AG08396 (cell line): ENCODE results near the gene TUBA3E.
"Not testable (repeated sequence)": the region's sequence is repeated elsewhere in the genome, so short reads cannot be mapped to it uniquely, and the experiment has no call there.

Experiments
- DNase-seq: peaks from one replicate; pipeline ENCODE4 v3.0.0; 2012; ENCODE audit warnings: low spot score, mixed read lengths

Gene TUBA3E

GRCh38 chr2:130191319-130191718 lies 6.9 kb downstream of the TUBA3E start:
- DNase-seq, result not testable (repeated sequence)

DNA sequence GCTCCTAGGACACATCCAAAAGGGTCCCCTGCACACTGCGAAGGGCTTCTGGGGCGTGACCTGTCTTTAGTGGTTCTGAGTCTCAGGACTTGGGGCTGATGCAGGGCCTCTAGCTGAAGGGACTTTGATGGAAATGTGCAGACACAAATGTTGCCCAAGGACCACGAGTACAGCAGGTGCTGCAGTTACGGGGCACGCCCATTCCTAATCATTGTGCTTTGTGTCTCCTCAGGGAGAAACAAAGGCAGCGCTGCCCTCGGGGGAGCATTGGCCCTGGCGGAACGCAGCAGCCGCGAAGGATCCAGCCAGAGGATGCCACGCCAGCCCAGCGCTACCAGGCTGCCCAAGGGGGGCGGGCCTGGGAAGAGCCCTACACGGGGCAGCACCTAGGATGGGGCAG lies 8.0 kb downstream of the TUBA3E start:
- no peak for DNase-seq

GRCh38 chr2:130188958-130189357 lies 9.3 kb downstream of the TUBA3E start:
- DNase-seq, result not testable (repeated sequence)

DNA sequence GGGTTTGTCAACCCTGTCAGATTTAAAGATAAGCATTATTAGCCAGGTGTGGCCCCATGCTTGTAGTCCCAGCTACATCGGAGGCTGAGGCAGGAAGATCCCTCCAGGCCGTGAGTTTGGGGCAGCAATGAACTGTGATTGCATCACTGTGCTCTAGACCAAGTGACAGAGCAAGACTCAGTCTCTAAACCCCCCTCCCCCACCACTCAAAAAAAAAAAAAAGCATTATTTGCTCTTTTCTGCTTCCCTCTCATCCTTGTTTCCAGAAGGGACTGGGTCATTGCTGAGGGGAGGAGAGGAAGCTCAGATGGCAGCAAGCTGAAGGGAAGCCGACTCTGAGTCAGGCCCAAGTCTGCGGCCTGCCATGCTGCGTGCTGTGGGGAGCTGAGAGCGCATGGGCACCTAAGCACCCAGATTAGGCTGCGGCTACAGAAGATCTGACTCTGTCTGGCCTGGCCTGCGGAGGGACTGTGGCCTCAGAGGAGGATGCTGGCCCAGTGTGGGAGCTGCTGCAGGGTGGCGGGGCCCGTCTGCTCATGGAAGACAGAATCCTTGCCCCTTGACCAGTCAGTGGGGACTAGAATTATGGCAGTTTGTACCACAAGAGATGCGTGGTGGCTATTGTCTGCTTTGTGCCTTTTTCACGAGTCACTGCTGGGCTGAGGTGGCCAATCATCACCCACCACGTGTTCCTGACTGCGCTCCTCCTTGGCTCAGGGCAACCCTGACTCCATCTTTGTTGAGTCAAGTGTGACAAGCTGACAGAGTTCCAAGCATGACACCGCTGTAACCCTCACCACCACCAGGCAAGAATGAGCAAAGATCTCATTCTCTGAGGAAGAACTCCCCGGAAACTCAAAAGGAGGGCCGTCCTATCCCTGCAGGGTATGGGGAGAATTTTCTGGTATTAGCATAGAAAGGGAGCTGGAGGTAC lies 10.1 kb downstream of the TUBA3E start:
- not testable (repeated sequence) for DNase-seq

DNA sequence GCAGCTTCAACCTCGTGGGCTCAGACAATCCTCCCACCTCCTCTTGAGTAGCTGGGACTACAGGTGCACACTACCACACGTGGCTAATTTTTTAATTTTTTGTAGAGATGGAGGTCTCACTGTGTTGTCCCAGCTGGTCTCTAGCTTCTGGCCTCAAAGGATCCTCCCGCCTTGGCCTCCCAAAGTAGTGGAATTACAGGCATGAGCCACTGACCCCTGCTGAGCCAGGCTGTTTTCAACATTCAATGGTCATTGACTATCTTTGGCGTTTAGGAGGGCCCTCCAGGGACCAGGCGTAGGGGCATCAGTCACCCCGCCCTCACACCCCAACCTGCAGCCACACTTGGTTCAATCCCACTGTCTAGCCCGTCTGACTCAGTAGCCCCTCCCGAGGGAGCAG lies 11.0 kb downstream of the TUBA3E start:
- DNase-seq, result no peak

DNA sequence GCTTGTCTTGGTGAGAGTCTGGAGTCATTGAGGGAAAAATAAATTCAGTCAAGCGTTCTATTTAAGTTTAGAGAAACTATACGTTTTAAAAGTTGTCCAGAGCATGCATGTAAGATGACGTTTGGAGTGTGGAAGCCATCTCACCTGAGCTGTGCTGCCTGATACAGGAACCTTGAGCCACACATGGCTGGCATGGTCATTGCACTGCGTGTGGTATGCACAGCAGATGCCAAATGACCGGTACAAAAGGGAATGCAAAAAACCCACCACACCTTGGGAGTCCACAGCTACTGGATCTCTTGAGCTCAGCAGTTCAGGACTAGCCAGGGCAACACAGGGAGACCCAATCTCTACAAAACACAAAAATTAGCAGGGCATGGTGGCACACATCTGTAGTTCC lies 11.8 kb downstream of the TUBA3E start:
- DNase-seq, result no peak

DNA sequence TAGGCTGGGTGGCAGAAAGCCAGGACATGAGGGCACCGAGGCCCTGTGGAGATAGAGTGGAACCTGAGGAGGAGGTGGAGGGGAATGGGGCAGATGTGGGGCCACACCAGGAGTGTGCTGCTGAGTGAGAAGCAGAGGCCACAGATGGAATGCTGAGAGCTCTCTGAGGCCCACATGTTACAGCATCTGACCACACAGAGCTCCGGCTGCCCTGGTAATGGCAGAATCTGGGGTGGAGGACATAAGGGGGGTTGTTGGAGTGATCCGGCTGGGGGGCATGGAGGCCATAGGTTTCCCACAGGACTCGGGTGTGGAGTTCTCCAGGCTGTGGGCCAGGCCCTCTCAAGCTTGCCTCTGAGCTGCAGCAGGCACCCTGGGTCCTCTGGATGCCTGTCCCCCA lies 12.3 kb downstream of the TUBA3E start:
- no peak for DNase-seq

- DNase-seq, result no peak
Observed at GRCh38 chr2:130185436-130185835, 12.8 kb downstream of the TUBA3E start.

DNA sequence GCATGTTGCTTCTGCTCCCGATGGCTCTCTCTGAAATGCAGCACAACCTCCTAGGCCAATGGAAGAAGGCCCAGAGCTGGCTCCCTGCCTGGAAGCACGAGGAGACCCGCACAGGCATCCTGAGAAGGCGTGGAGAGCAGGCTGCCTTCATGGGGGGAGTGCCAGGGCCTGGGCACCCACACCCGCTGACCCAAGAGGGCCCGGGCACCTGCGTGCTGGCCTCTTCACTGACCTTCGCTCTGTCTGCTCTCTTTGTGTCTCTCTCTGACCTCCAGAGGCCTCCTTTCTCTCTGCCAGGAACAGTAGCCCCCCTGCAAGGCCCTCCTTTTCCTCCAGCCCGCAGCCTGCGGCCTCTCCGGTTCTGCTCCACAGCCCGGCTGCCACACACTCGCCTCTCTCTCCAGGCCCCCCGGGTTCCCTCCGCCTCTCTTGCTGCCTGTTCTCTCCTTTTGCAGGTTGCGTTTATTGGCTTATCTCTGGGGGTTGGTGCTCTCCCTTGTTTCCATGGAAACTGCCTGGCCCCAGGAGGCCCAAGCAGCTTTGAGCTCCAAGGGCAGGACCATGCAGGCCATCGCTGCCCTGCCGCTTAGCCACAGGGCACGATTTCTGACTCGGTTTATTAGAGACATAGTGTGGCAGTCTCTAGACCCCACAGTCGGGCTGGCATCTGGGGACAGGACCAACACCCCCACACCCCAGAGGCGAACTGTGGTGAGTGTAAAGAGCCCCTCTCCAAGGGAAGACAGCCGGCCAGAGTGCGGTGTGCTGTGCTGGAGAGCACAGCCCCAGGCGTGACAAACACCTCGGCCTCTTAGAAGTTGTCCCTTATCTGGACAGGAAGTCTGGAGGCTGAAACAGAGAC lies 14.5 kb downstream of the TUBA3E start:
- DNase-seq, result no peak

DNA sequence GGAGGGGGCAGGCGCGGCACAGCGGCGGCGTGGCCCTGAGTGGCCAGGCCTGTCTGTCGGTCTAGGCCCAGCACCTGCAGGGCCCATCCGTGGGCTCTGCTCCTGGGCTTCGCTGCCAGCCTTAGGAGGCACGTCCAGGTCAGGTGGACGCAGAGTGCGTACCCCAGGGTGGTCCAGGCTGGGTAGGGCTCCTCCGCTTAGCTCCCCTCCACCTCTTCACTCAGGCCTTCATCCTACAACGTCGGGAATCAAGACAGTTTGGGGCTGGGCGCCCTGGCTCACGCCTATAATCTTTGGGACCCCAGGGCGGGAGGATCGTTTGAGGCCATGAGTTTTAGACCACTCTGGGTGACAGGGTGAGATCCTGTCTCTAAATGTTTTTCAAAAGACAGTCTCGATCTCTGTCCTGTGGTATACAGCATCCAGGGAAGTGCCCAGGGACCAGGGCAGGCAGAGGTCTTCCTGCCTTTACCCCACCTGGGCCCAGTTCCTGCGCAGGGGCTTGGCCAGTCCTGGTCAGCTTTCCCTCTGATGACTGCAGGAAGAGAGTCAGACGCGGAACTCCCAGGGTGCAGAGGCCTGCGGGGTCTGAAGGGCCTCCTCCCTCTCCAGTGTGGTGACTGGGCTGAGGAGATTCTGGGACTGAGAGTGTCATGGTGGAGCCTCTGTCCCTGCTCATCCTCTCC lies 15.3 kb downstream of the TUBA3E start:
- DNase-seq, result not testable (repeated sequence)

- DNase-seq, result peak; percentile 94
Observed at GRCh38 chr2:130181880-130182682, 16.2 kb downstream of the TUBA3E start, which contains the start of gene MZT2B. MZT2B (plus strand) TSS chr2:130182262; CDS start chr2:130182283, 21 bp downstream.

DNA sequence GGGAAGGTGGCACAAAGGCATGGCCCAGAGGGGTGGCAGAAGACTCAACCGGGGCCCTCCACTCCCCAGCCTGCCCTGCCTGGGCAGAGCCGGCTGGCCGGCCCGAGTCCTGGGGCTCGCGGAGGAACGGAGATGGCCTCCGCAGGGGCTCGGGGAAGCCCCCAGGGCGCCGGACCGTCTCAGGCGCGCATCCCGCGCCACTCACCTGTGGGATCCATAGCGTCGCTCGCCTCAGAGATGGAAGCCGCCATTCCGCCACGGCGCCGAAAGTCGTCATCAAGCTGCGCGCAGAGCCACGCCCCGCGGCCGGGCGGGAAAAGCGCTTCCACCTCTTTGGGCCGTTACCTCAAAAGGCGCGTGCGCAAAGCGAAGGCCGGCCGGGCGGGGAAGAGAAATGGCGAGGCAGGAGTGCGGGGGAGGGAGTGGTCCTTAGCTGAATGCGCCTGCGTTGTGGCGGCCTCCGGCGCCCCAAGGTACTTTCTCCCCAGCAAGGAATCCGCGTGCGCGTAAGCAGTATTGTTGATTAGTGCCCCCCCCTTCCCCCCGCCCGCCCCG lies 16.8 kb downstream of the TUBA3E start, which contains the start of gene SMPD4:
TSS of gene SMPD4 (minus strand) at position 278 of the 555 bp plus-strand sequence. CDS start 5,010 bp downstream, outside the sequence.
- DNase-seq, result peak; percentile 96

DNA sequence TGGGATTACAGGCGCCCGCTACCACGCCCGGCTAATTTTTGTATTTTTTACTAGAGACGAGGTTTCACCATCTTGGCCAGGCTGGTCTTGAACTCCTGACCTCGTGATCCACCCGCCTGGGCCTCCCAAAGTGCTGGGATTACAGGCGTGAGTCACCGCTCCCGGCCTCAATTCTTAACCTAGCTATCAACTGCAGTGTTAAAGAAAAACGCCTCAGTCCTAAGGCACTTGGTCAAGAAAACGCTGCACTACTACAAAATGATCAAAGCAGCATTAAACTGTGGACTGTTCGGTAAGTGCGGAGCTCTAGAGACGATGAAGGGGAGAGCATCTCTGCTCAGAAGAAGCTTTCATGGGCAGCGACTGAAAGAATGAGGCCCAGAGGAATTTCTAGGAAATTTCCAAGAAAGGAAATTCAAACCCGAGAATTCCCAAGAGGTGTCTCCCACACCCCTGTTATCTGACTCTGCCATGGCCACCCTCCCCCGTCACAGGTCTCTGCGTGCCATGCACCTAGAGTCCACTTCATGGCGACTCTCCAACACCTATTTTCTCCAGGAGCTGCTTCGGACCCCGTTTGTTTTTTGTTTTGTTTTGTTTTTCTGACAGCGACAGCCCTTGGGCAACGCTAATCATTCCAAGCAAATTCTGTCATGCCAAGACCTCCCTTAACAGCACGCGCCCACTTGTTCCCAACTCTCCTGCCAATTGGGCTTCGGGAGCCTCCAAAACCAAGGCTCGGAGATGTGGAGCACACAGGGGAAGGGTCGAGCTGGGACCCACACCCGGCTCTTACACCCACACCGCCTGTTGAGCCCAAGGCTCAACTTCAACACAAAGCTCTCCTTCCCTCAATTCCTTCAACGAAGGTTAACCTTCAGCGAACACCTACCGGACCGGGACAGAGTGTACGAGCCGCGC lies 17.6 kb downstream of the TUBA3E start:
- not testable (repeated sequence) for DNase-seq

DNA sequence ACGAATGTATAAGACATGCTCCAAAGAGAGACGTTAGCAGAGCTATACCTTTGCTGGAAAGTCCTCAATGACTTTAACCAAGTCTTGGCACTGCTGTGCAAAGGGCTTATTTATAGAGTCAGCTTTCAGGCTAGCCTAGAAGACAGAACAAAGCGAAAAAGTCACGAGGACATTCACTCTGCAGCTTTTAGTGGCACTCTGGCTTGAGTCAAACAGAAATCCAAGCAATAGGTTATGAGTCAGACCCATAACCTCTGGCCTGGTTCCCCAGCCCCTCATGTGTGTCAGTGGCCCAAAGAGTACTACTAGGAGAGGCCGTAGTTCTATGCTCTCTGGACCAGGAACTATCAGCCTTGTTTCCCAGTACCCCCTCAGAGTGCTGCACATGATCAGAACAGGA lies 23.4 kb downstream of the TUBA3E start:
- DNase-seq, result not testable (repeated sequence)

- no peak for DNase-seq
Observed at GRCh38 chr2:130169896-130170295, 28.3 kb downstream of the TUBA3E start.

GRCh38 chr2:130169163-130169562 lies 29.1 kb downstream of the TUBA3E start:
- not testable (repeated sequence) for DNase-seq

- not testable (repeated sequence) for DNase-seq
Observed at GRCh38 chr2:130166611-130167010, 31.6 kb downstream of the TUBA3E start.

DNA sequence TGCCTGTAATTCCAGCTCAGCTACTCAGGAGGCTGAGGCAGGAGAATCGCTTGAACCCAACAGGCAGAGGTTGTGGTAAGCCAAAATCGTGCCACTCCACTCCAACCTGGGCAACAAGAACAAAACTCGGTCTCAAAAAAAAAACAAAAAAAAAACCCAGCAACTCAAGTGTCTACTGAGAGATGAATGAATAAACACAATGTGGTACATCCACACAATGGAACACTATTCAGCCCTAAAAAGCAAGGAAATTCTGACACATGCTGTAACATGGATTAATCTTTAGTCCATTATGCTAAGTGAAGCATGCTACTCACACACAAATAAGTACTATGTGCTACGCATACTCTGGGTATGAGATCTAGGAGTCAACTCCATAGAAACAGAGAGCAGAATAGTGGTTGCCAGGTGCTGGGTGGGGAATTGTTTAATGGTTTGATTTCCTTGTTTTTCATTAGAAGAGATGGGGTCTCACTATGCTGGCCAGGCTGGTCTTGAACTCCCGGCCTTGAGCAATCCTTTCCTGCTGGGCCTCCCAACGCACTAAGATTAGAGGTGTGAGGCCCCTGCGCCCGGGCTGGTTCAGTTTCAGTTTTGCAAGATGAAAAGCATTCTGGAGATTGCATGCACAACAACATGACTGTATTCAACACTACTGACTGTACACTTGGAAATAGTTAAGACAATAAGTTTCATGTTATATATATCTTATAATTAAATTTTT lies 32.8 kb downstream of the TUBA3E start:
- no peak for DNase-seq

DNA sequence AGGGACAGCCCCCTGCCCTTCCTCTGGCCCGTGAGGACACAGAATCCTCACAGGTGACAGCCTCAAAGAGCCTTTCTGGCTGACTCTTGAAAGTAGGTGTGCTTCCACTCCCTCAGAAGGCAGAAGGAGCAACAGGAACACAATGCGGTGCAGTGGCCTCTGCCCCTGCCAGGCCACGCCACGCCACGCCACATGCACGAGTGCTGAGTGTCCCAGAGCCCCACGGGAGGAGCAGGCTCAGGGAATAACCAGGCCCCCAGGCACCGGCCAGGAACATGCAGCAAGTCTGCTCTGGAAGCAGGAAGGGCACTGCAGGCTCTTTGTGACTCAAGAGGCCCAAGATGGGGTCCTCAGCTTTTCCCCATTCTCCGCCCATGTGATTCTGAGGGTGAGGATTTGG lies 35.3 kb downstream of the TUBA3E start:
- DNase-seq, result no peak
